ENCODE measurements around the gene TOMM40L.
A peak's percentile ranks its signal among the peaks of the same experiment; 100 is the strongest.
"Not testable (repeated sequence)": the region's sequence is repeated elsewhere in the genome, so short reads cannot be mapped to it uniquely, and the experiment has no call there.

TOMM40L gene

GRCh38 chr1:161241682-161242081, 15.8 kb downstream of the TOMM40L start:
- TF ChIP-seq SPI1 (IDR thresholded peaks at IDR 0.05; ENCODE audit: low read depth, low read length) (no peak), POLR2AphosphoS5 (IDR thresholded peaks at IDR 0.05; ENCODE audit: low read depth, low read length) (no peak)
- FAIRE-seq (no peak), DNase-seq (ENCODE audit: insufficient read length, low spot score) (no peak)

DNA sequence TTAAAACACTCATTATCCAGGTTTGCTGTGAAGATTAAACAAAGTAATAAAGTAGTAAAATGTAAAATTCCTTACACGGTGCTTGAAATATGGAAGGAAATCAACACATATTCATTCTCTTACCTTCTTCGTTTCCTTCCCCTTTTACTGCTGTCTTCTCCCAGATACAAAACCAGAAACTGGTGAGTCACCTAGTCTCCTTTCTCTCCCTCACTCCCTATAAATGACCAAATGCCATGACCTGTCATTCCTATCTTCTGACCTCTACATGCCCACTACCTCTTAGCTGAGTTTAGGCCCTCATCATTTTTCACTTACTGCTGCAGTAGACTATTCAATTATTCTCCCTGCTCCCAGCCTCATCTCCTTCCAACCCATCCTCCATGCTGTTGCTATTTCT, 16.5 kb downstream of the TOMM40L start:
- no peak for DNase-seq (ENCODE audit: insufficient read length, low spot score)
- FAIRE-seq = no peak
- TF ChIP-seq PAX5 (IDR thresholded peaks at IDR 0.05; ENCODE audit: insufficient read depth, low read length, severe bottlenecking) (no peak), POLR2A (IDR thresholded peaks at IDR 0.05; ENCODE audit: low read depth, low read length) (no peak), SPI1 (IDR thresholded peaks at IDR 0.05; ENCODE audit: low read depth, low read length) (no peak), POLR2AphosphoS5 (IDR thresholded peaks at IDR 0.05; ENCODE audit: low read depth, low read length) (no peak), POU2F2 (IDR thresholded peaks at IDR 0.05; ENCODE audit: low read depth, low read length) (no peak), TAF1 (IDR thresholded peaks at IDR 0.05; ENCODE audit: low read depth, low read length) (no peak)

DNA sequence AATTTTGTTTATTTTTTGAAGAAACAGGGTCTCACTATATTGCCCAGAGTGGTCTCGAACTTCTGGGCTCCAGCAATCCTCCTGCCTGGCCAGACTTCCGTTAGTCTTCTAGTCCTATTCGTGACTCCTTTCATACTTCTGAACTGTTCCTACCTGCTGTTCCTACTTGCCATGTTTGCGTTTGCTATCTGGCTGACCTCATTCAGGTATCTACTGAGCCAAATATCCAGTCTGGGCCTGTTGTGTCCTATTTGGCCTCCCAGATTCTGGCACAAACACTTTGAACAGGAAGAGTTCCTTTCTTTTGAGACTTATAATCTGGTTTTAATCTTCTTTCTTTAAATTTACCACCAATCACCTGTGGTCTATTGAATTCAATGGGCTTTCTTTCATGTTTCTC, 19.0 kb downstream of the TOMM40L start:
- FAIRE-seq = no peak
- TF ChIP-seq SPI1 (IDR thresholded peaks at IDR 0.05; ENCODE audit: low read depth, low read length) (no peak), POLR2A (IDR thresholded peaks at IDR 0.05; ENCODE audit: low read depth, low read length) (no peak), TAF1 (IDR thresholded peaks at IDR 0.05; ENCODE audit: low read depth, low read length) (no peak), POLR2AphosphoS5 (IDR thresholded peaks at IDR 0.05; ENCODE audit: low read depth, low read length) (no peak), POU2F2 (IDR thresholded peaks at IDR 0.05; ENCODE audit: low read depth, low read length) (no peak), PAX5 (IDR thresholded peaks at IDR 0.05; ENCODE audit: insufficient read depth, low read length, severe bottlenecking) (no peak)
- no peak for DNase-seq (ENCODE audit: insufficient read length, low spot score)

DNA sequence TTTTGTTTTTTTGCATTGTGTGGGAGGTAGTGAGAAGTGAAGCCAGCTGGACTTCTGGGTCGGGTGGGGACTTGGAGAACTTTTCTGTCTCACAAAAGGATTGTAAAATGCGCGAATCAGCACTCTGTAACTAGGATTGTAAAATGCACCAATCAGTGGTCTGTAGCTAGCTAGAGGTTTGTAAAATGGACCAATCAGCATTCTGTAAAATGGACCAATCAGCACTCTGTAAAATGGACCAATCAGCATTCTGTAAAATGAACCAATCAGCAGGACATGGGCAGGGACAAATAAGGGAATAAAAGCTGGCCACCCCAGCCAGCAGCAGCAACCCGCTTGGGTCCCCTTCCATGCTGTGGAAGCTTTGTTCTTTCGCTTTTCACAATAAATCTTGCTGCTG, 24.2 kb downstream of the TOMM40L start:
- not testable (repeated sequence) for DNase-seq (ENCODE audit: insufficient read length, low spot score); FAIRE-seq

DNA sequence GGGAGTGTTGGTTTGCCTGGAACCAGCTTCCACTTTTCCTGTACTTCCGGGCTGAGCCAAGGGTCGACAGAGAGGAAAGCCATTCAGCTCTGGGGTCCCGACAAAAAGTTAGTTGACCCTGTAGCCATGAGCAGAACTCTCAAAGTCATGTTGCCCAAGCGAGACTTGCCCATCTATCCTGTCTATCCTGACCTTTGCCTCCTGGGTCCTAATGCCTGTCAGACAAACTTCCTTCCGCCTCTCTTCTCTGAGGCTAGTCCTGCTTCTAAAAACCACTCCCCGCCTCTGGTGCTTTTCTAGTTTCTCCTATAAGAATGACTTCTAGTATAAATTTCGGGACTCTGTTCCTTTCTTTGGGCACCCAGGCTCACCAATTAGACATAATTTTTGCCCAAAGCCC, 25.0 kb downstream of the TOMM40L start:
- no peak for TF ChIP-seq TAF1 (IDR thresholded peaks at IDR 0.05; ENCODE audit: low read depth, low read length)
- TF ChIP-seq POU2F2 (IDR thresholded peaks at IDR 0.05; ENCODE audit: low read depth, low read length) = no peak
- TF ChIP-seq SPI1 (IDR thresholded peaks at IDR 0.05; ENCODE audit: low read depth, low read length) = no peak
- no peak for TF ChIP-seq POLR2A (IDR thresholded peaks at IDR 0.05; ENCODE audit: low read depth, low read length)
- no peak for TF ChIP-seq POLR2AphosphoS5 (IDR thresholded peaks at IDR 0.05; ENCODE audit: low read depth, low read length)
- TF ChIP-seq PAX5 (IDR thresholded peaks at IDR 0.05; ENCODE audit: insufficient read depth, low read length, severe bottlenecking) = no peak
- no peak for DNase-seq (ENCODE audit: insufficient read length, low spot score)
- no peak for FAIRE-seq

DNA sequence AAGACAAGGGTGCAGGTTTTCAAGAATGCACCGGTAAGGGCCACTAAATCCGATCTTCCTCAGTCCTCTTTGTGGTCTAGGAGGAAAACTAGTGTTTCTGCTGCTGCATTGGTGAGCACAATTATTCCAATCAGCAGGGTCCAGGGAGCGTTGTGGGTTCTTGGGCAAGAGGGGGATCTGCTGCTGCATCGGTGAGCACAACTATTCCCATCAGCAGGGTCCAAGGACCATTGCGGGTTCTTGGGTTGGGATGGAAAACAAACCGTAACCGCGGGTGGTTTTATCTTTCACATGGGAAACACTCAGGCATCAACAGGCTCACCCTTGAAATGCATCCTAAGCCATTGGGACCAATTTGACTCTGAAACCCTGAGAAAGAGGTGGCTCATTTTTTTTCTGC, 25.7 kb downstream of the TOMM40L start:
- FAIRE-seq (no peak), DNase-seq (ENCODE audit: insufficient read length, low spot score) (no peak)
- no peak for TF ChIP-seq POU2F2 (IDR thresholded peaks at IDR 0.05; ENCODE audit: low read depth, low read length)
- no peak for TF ChIP-seq SPI1 (IDR thresholded peaks at IDR 0.05; ENCODE audit: low read depth, low read length)
- TF ChIP-seq TAF1 (IDR thresholded peaks at IDR 0.05; ENCODE audit: low read depth, low read length) = no peak
- no peak for TF ChIP-seq POLR2AphosphoS5 (IDR thresholded peaks at IDR 0.05; ENCODE audit: low read depth, low read length)
- no peak for TF ChIP-seq POLR2A (IDR thresholded peaks at IDR 0.05; ENCODE audit: low read depth, low read length)
- no peak for TF ChIP-seq PAX5 (IDR thresholded peaks at IDR 0.05; ENCODE audit: insufficient read depth, low read length, severe bottlenecking)

DNA sequence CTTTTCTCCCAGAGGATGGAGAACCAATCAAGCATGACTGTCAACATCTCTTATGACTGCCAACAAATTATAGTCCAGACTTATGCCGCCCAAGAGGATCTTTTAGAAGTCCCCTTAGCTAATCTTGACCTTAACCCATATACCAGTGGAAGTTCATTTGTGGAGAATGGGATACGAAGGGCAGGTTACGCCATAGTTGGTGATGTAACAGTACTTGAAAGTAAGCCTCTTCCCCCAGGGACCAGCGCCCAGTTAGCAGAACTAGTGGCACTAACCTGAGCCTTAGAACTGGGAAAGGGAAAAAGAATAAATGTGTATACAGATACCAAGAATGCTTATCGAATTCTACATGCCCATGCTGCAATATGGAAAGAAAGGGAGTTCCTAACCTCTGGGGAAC, 29.4 kb downstream of the TOMM40L start:
- not testable (repeated sequence) for FAIRE-seq; DNase-seq (ENCODE audit: insufficient read length, low spot score)

DNA sequence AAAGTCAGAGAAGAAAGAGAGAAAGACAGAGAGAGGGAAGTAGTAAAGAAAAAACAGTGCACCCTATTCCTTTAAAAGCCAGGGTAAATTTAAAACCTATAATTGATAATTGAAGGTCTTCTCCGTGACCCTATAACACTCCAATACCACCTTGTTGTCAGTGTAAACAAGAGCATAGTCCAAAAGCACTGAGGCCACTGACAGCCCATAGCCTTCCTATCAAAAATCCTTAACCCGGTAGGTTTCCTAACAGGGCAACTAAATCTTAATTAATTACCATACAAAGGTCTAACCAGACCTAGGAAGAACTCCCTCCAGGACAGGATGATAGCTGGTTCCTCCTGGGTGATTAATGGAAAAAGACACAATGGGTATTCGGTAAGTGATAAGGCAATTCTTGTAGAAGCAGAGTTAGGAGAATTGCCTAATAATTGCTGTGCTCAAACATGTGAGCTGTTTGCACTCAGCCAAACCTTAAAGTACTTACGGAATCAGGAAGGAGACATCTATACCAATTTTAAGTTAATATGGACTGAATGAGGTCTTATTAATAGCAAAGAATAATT, 30.2 kb downstream of the TOMM40L start:
- not testable (repeated sequence) for DNase-seq (ENCODE audit: insufficient read length, low spot score); FAIRE-seq

- not testable (repeated sequence) for FAIRE-seq; DNase-seq (ENCODE audit: insufficient read length, low spot score)
Observed at GRCh38 chr1:161257109-161257508, 31.2 kb downstream of the TOMM40L start.

DNA sequence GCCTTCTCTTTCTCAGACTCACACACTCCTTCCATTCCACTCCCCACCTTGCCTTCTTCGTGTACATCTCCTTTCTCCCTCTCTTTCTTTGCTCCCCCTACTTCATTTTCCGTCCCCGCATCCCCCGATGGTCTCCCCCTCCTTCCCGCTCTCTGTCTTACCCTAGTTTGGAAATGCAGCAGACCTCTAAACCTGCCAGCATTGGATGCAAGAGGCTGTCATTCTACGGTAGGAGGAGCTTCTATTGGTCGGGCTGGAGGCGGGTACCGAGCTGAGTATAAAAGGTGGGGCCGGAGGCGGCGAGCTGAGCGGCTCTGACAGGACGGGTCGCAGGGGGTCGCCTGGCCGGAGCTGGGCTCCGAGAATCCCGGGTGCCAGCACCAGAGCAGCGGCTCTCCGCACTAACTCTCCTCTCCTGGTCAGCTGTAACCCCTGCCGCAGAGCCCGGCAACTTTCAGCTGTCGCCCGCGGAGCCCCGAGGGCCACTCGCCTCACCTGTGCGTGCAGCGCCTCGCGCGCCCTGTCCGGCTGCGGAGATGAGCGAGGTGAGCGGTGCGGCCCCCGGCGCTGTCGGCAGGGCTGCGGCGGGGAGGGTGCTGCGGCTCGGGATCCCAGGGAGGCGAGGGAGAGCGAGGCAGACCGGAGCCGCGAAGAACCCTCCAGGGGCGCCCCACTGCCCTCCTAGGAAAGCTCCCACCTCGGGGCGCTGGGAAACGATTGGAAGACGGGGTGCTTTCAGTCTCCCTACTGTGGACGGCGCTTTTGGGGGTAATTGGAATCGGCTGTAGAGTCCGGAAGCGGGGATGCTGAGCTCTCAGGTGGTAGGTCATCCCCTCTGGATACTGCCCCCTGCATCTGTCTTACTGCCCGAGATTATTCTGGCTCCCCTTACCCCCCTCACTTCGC, 32.8 kb downstream of the TOMM40L start, which contains the start of gene PCP4L1:
Gene PCP4L1, plus strand, starts transcription at position 307 of the 906 bp plus-strand sequence. Its CDS starts 230 bp downstream, at position 537.
- peak; percentile 81 for FAIRE-seq
- peak; percentile 73 for DNase-seq (ENCODE audit: insufficient read length, low spot score)
- TF ChIP-seq POLR2A (IDR thresholded peaks at IDR 0.05; ENCODE audit: low read depth, low read length) (no peak), POLR2AphosphoS5 (IDR thresholded peaks at IDR 0.05; ENCODE audit: low read depth, low read length) (no peak), PAX5 (IDR thresholded peaks at IDR 0.05; ENCODE audit: insufficient read depth, low read length, severe bottlenecking) (no peak), POU2F2 (IDR thresholded peaks at IDR 0.05; ENCODE audit: low read depth, low read length) (no peak), SPI1 (IDR thresholded peaks at IDR 0.05; ENCODE audit: low read depth, low read length) (no peak), TAF1 (IDR thresholded peaks at IDR 0.05; ENCODE audit: low read depth, low read length) (no peak)

DNA sequence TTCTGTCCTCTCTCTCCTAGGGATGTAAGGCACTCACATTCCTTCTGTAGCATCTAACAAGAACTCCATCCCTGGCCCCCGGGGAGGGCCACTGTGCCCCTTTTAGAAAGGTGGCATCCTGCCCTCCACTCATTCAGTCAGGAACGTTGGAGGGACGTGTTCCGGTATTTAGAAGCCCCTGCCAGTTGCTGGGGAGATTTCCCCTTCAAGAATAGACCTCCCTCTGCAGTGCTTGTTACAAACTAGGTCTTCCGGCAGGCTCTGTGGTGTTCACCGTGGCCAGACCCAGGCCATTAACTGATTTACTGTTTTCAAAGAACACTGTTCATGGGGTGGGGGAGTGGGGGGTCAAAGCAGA, 33.5 kb downstream of the TOMM40L start:
- no peak for FAIRE-seq
- no peak for DNase-seq (ENCODE audit: insufficient read length, low spot score)
- TF ChIP-seq SPI1 (IDR thresholded peaks at IDR 0.05; ENCODE audit: low read depth, low read length) (no peak), POU2F2 (IDR thresholded peaks at IDR 0.05; ENCODE audit: low read depth, low read length) (no peak), POLR2A (IDR thresholded peaks at IDR 0.05; ENCODE audit: low read depth, low read length) (no peak), PAX5 (IDR thresholded peaks at IDR 0.05; ENCODE audit: insufficient read depth, low read length, severe bottlenecking) (no peak), TAF1 (IDR thresholded peaks at IDR 0.05; ENCODE audit: low read depth, low read length) (no peak), POLR2AphosphoS5 (IDR thresholded peaks at IDR 0.05; ENCODE audit: low read depth, low read length) (no peak)
